GM21723 (cell line): ENCODE measurements around the gene MACROH2A2.
"Not testable (repeated sequence)": the region's sequence is repeated elsewhere in the genome, so short reads cannot be mapped to it uniquely, and the experiment has no call there.

ENCODE experiments used
- ATAC-seq: cut with Tn5 transposase; IDR thresholded peaks from one replicate; pipeline ENCODE4 v1.9.1; 2021; ENCODE audit warnings: mild to moderate bottlenecking, moderate library complexity; ENCODE audit not compliant: unreplicated experiment

MACROH2A2 gene

GRCh38 chr10:70097459-70097858 is 44.8 kb downstream of the MACROH2A2 start:
- no peak for ATAC-seq

- ATAC-seq: no peak
Measured at GRCh38 chr10:70098271-70098670, 45.6 kb downstream of the MACROH2A2 start.

- ATAC-seq: not testable (repeated sequence)
Measured at GRCh38 chr10:70101068-70101562, 48.5 kb downstream of the MACROH2A2 start.

GRCh38 chr10:70101668-70102067 is 49.0 kb downstream of the MACROH2A2 start:
- ATAC-seq: no peak

GRCh38 chr10:70106958-70107791 is 54.5 kb downstream of the MACROH2A2 start:
- peak; percentile 62 for ATAC-seq

- no peak for ATAC-seq
Measured at GRCh38 chr10:70109064-70109729, 56.6 kb downstream of the MACROH2A2 start.

GRCh38 chr10:70111496-70111895 is 58.9 kb downstream of the MACROH2A2 start:
- ATAC-seq: no peak

- ATAC-seq: no peak
Measured at GRCh38 chr10:70112071-70112470, 59.4 kb downstream of the MACROH2A2 start.

- ATAC-seq: no peak
Measured at GRCh38 chr10:70114902-70115301, 62.3 kb downstream of the MACROH2A2 start.

- peak; percentile 59 for ATAC-seq
Measured at GRCh38 chr10:70115948-70116682, 63.5 kb downstream of the MACROH2A2 start.

- ATAC-seq: no peak
Measured at GRCh38 chr10:70117646-70118045, 65.0 kb downstream of the MACROH2A2 start.

GRCh38 chr10:70118196-70118595 is 65.5 kb downstream of the MACROH2A2 start:
- no peak for ATAC-seq

GRCh38 chr10:70119197-70119596 is 66.6 kb downstream of the MACROH2A2 start:
- ATAC-seq: no peak

GRCh38 chr10:70119623-70120022 is 67.0 kb downstream of the MACROH2A2 start:
- no peak for ATAC-seq

- ATAC-seq: no peak
Measured at GRCh38 chr10:70120417-70120816, 67.8 kb downstream of the MACROH2A2 start.

GRCh38 chr10:70121281-70121949 is 68.8 kb downstream of the MACROH2A2 start:
- no peak for ATAC-seq

GRCh38 chr10:70122742-70123141 is 70.1 kb downstream of the MACROH2A2 start:
- ATAC-seq: no peak

GRCh38 chr10:70123166-70123565 is 70.5 kb downstream of the MACROH2A2 start:
- ATAC-seq: not testable (repeated sequence)

GRCh38 chr10:70123817-70124216 is 71.2 kb downstream of the MACROH2A2 start:
- no peak for ATAC-seq

GRCh38 chr10:70124415-70124814 is 71.8 kb downstream of the MACROH2A2 start:
- no peak for ATAC-seq

- no peak for ATAC-seq
Measured at GRCh38 chr10:70124918-70125317, 72.3 kb downstream of the MACROH2A2 start.
